GM23338 (cell line): ENCODE measurements around the gene FTCD. TPM values are rescaled to one million over a fixed set of nuclear protein-coding genes. Genes with fewer than 3 reads are reported as not detected.

ENCODE experiments used
- ATAC-seq: fragments of 200-7000 bp; cut with Tn5 transposase; 3 replicates; pipeline ENCODE4 v1.9.1; 2020
- DNase-seq: peaks from one replicate; pipeline ENCODE4 v3.0.0-alpha.2; 2015; ENCODE audit warnings: low spot score
- H2AFZ ChIP-seq: fragments of 200-600 bp; sonication (generic); 2 replicates; pipeline ENCODE4 v1.8.0; 2016; ENCODE audit warnings: antibody characterized with exemption, mild to moderate bottlenecking, moderate library complexity
- H3F3A ChIP-seq: fragments of 200-600 bp; sonication (generic); replicated peaks from 2 replicates; pipeline ENCODE4 v1.8.0; 2017; ENCODE audit warnings: antibody characterized with exemption, mixed run types, low read depth
- H3K27ac ChIP-seq: fragments of 200-600 bp; sonication (generic); 2 replicates; pipeline ENCODE4 v1.6.1; 2016; ENCODE audit warnings: low read depth
- H3K27me3 ChIP-seq: fragments of 200-600 bp; sonication (generic); 2 replicates; pipeline ENCODE4 v1.8.0; 2016; ENCODE audit warnings: mild to moderate bottlenecking, mixed run types, moderate library complexity; ENCODE audit not compliant: insufficient read depth
- H3K36me3 ChIP-seq: fragments of 200-600 bp; sonication (generic); 2 replicates; pipeline ENCODE4 v1.8.0; 2016; ENCODE audit warnings: mild to moderate bottlenecking; ENCODE audit not compliant: insufficient read depth
- H3K4me1 ChIP-seq: fragments of 200-600 bp; sonication (generic); 2 replicates; pipeline ENCODE4 v1.8.0; 2016; ENCODE audit warnings: mild to moderate bottlenecking, moderate library complexity; ENCODE audit not compliant: insufficient read depth
- H3K4me2 ChIP-seq: fragments of 200-600 bp; sonication (generic); 2 replicates; pipeline ENCODE4 v1.7.1; 2017; ENCODE audit warnings: mixed run types
- H3K4me3 ChIP-seq: fragments of 200-600 bp; sonication (generic); 2 replicates; pipeline ENCODE4 v1.6.1; 2016; ENCODE audit warnings: mixed run types
- H3K79me2 ChIP-seq: fragments of 200-600 bp; sonication (generic); replicated peaks from 2 replicates; pipeline ENCODE4 v1.8.0; 2017; ENCODE audit warnings: mild to moderate bottlenecking; ENCODE audit not compliant: insufficient read depth
- H3K9me2 ChIP-seq: fragments of 200-600 bp; sonication (generic); 2 replicates; pipeline ENCODE4 v1.8.0; 2017; ENCODE audit not compliant: insufficient read depth
- H4K20me1 ChIP-seq: fragments of 200-600 bp; sonication (generic); replicated peaks from 2 replicates; pipeline ENCODE4 v1.8.0; 2017; ENCODE audit warnings: mild to moderate bottlenecking; ENCODE audit not compliant: insufficient read depth
- H3K27ac Mint-ChIP-seq: 2 replicates; pipeline ENCODE4 v1.8.0; 2020; ENCODE audit warnings: inconsistent platforms, mild to moderate bottlenecking, moderate library complexity, mixed read lengths
- H3K27me3 Mint-ChIP-seq: 3 replicates; pipeline ENCODE4 v1.8.0; 2022; ENCODE audit warnings: low read depth, mild to moderate bottlenecking, moderate library complexity, mixed read lengths, inconsistent platforms; ENCODE audit not compliant: insufficient read depth, poor library complexity
- H3K36me3 Mint-ChIP-seq: 3 replicates; pipeline ENCODE4 v1.8.0; 2021; ENCODE audit warnings: low read depth, mild to moderate bottlenecking, inconsistent platforms, moderate library complexity, mixed read lengths
- H3K4me1 Mint-ChIP-seq: 3 replicates; pipeline ENCODE4 v1.8.0; 2020; ENCODE audit warnings: mild to moderate bottlenecking, inconsistent platforms, mixed read lengths
- H3K4me3 Mint-ChIP-seq: 3 replicates; pipeline ENCODE4 v1.8.0; 2021; ENCODE audit warnings: moderate library complexity, mild to moderate bottlenecking, inconsistent platforms, mixed read lengths
- H3K9me3 Mint-ChIP-seq: 3 replicates; pipeline ENCODE4 v1.8.0; 2020; ENCODE audit warnings: moderate library complexity, mild to moderate bottlenecking, inconsistent platforms, mixed read lengths
- CREB1 ChIP-seq: fragments of 250-450 bp; sonication (Bioruptor Pico); IDR thresholded peaks from 2 replicates; pipeline ENCODE4 v1.5.0; 2020; ENCODE audit warnings: low read depth, mild to moderate bottlenecking, moderate library complexity
- EZH2phosphoT487 ChIP-seq: fragments of 200-600 bp; sonication (generic); IDR thresholded peaks from one replicate; pipeline ENCODE4 v1.8.1; 2018; ENCODE audit warnings: antibody characterized with exemption; ENCODE audit not compliant: unreplicated experiment
- POLR2AphosphoS5 ChIP-seq: IDR thresholded peaks from 2 replicates; pipeline ENCODE4 v1.6.1; 2016; ENCODE audit warnings: antibody characterized with exemption, low read depth
- REST ChIP-seq: IDR thresholded peaks from one replicate; pipeline ENCODE4 v1.6.1; 2018; ENCODE audit warnings: antibody characterized with exemption; ENCODE audit not compliant: unreplicated experiment
- STAT1 ChIP-seq: IDR thresholded peaks from one replicate; pipeline ENCODE4 v1.6.1; 2016; ENCODE audit warnings: antibody characterized with exemption; ENCODE audit not compliant: unreplicated experiment
- ZNF114 ChIP-seq: fragments of 250-450 bp; sonication (Bioruptor Pico); IDR thresholded peaks from 2 replicates; pipeline ENCODE4 v1.5.0; 2020; ENCODE audit warnings: mild to moderate bottlenecking, moderate library complexity
- ZNF331 ChIP-seq: fragments of 250-450 bp; sonication (Bioruptor Pico); IDR thresholded peaks from 2 replicates; pipeline ENCODE4 v1.5.0; 2020; ENCODE audit warnings: low read depth, mild to moderate bottlenecking, moderate library complexity
- polyA plus RNA-seq: library from polyadenylated mRNA; unstranded; fragments of >200 nt; fragmentation: Nextera tagmentation; extraction: Ambion mirVana; gene quantifications from 2 replicates; pipeline ENCODE4 v1.2.1, GENCODE V29; 2016
- total RNA-seq: library from RNA; depleted of rRNA; stranded (reverse); fragments of >200 nt; shearing (Covaris generic); gene quantifications from 2 replicates; pipeline ENCODE4 v1.2.3, GENCODE V29; 2014
- TF ChIP-seq, protein P1 (sequence below): fragments of 250-450 bp; sonication (Bioruptor Pico); IDR thresholded peaks from 2 replicates; pipeline ENCODE4 v1.5.0; 2020; ENCODE audit warnings: mild to moderate bottlenecking, moderate library complexity
- TF ChIP-seq, protein P2 (sequence below), 2 experiments: fragments of 200-600 bp in 1 of 2; sonication (generic) in 1 of 2; conservative IDR thresholded peaks; 2 replicates each; pipeline versions ENCODE4 v1.5.1 to v1.6.1; 2016 to 2017; ENCODE audit warnings: antibody characterized with exemption in 2 of 2, low read depth in 2 of 2, mild to moderate bottlenecking in 2 of 2, moderate library complexity in 1 of 2

Gene FTCD
- total and polyA plus RNA-seq, 2 experiments from 2014 or later = 0.90 to 2.3 TPM

DNA sequence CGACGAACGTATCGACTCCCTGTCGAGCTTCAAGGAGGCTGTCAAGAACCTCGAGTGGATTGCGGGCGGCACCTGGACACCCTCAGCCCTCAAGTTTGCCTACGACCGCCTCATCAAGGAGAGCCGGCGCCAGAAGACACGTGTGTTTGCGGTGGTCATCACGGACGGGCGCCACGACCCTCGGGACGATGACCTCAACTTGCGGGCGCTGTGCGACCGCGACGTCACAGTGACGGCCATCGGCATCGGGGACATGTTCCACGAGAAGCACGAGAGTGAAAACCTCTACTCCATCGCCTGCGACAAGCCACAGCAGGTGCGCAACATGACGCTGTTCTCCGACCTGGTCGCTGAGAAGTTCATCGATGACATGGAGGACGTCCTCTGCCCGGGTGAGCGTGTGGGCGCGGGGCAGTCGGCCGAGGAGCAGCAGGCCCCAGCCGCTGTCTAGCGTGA is 29.5 kb downstream of the FTCD start:
- H3K27me3 Mint-ChIP-seq = peaks cover 12% of the 10 kb centered on the region
- Histone ChIP-seq H2AFZ (no peak overlapping the region), H3K36me3 (no peaks in the 10 kb centered on the region), H3K9me2 (no peaks in the 10 kb centered on the region), H3K27ac (no peak overlapping the region), H3K4me2 (no peak overlapping the region), H3K79me2 (no peaks in the 10 kb centered on the region), H3K4me1 (no peaks in the 10 kb centered on the region), H3K4me3 (no peak overlapping the region), H4K20me1 (no peaks in the 10 kb centered on the region), H3K27me3 (no peaks in the 10 kb centered on the region), H3F3A (no peaks in the 10 kb centered on the region)
- H3K4me3 Mint-ChIP-seq = no peak overlapping the region
- ATAC-seq = no peak
- H3K4me1 Mint-ChIP-seq = peaks cover 4% of the 10 kb centered on the region; the same call in 2 of the 3 replicates
- no peak for DNase-seq
- no peak overlapping the region for H3K27ac Mint-ChIP-seq
- peaks cover 9% of the 10 kb centered on the region; the same call in 2 of the 3 replicates for H3K36me3 Mint-ChIP-seq
- no peaks in the 10 kb centered on the region for H3K9me3 Mint-ChIP-seq
- TF ChIP-seq EZH2phosphoT487 = no peak
- TF ChIP-seq, protein P1, sequence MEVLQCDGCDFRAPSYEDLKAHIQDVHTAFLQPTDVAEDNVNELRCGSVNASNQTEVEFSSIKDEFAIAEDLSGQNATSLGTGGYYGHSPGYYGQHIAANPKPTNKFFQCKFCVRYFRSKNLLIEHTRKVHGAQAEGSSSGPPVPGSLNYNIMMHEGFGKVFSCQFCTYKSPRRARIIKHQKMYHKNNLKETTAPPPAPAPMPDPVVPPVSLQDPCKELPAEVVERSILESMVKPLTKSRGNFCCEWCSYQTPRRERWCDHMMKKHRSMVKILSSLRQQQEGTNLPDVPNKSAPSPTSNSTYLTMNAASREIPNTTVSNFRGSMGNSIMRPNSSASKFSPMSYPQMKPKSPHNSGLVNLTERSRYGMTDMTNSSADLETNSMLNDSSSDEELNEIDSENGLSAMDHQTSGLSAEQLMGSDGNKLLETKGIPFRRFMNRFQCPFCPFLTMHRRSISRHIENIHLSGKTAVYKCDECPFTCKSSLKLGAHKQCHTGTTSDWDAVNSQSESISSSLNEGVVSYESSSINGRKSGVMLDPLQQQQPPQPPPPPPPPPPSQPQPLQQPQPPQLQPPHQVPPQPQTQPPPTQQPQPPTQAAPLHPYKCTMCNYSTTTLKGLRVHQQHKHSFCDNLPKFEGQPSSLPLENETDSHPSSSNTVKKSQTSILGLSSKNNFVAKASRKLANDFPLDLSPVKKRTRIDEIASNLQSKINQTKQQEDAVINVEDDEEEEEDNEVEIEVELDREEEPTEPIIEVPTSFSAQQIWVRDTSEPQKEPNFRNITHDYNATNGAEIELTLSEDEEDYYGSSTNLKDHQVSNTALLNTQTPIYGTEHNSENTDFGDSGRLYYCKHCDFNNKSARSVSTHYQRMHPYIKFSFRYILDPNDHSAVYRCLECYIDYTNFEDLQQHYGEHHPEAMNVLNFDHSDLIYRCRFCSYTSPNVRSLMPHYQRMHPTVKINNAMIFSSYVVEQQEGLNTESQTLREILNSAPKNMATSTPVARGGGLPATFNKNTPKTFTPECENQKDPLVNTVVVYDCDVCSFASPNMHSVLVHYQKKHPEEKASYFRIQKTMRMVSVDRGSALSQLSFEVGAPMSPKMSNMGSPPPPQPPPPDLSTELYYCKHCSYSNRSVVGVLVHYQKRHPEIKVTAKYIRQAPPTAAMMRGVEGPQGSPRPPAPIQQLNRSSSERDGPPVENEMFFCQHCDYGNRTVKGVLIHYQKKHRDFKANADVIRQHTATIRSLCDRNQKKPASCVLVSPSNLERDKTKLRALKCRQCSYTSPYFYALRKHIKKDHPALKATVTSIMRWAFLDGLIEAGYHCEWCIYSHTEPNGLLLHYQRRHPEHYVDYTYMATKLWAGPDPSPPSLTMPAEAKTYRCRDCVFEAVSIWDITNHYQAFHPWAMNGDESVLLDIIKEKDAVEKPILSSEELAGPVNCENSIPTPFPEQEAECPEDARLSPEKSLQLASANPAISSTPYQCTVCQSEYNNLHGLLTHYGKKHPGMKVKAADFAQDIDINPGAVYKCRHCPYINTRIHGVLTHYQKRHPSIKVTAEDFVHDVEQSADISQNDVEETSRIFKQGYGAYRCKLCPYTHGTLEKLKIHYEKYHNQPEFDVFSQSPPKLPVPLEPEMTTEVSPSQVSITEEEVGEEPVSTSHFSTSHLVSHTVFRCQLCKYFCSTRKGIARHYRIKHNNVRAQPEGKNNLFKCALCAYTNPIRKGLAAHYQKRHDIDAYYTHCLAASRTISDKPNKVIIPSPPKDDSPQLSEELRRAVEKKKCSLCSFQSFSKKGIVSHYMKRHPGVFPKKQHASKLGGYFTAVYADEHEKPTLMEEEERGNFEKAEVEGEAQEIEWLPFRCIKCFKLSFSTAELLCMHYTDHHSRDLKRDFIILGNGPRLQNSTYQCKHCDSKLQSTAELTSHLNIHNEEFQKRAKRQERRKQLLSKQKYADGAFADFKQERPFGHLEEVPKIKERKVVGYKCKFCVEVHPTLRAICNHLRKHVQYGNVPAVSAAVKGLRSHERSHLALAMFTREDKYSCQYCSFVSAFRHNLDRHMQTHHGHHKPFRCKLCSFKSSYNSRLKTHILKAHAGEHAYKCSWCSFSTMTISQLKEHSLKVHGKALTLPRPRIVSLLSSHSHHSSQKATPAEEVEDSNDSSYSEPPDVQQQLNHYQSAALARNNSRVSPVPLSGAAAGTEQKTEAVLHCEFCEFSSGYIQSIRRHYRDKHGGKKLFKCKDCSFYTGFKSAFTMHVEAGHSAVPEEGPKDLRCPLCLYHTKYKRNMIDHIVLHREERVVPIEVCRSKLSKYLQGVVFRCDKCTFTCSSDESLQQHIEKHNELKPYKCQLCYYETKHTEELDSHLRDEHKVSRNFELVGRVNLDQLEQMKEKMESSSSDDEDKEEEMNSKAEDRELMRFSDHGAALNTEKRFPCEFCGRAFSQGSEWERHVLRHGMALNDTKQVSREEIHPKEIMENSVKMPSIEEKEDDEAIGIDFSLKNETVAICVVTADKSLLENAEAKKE (CRISPR knock-in tag) = no peak
- no peak for TF ChIP-seq POLR2AphosphoS5
- TF ChIP-seq STAT1 = no peak
- TF ChIP-seq CREB1 (CRISPR knock-in tag) = no peak
- TF ChIP-seq ZNF331 (CRISPR knock-in tag) = no peak
- TF ChIP-seq, protein P2, sequence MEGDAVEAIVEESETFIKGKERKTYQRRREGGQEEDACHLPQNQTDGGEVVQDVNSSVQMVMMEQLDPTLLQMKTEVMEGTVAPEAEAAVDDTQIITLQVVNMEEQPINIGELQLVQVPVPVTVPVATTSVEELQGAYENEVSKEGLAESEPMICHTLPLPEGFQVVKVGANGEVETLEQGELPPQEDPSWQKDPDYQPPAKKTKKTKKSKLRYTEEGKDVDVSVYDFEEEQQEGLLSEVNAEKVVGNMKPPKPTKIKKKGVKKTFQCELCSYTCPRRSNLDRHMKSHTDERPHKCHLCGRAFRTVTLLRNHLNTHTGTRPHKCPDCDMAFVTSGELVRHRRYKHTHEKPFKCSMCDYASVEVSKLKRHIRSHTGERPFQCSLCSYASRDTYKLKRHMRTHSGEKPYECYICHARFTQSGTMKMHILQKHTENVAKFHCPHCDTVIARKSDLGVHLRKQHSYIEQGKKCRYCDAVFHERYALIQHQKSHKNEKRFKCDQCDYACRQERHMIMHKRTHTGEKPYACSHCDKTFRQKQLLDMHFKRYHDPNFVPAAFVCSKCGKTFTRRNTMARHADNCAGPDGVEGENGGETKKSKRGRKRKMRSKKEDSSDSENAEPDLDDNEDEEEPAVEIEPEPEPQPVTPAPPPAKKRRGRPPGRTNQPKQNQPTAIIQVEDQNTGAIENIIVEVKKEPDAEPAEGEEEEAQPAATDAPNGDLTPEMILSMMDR (conservative IDR thresholded peaks at IDR 0.05; ENCODE audit: low read depth in 2 of 2) = no peak
- TF ChIP-seq REST = no peak
- no peak for TF ChIP-seq ZNF114 (CRISPR knock-in tag)
